ENCODE measurements around the gene ISG20.
A peak's percentile ranks its signal among the peaks of the same experiment; 100 is the strongest.

ISG20 gene

DNA sequence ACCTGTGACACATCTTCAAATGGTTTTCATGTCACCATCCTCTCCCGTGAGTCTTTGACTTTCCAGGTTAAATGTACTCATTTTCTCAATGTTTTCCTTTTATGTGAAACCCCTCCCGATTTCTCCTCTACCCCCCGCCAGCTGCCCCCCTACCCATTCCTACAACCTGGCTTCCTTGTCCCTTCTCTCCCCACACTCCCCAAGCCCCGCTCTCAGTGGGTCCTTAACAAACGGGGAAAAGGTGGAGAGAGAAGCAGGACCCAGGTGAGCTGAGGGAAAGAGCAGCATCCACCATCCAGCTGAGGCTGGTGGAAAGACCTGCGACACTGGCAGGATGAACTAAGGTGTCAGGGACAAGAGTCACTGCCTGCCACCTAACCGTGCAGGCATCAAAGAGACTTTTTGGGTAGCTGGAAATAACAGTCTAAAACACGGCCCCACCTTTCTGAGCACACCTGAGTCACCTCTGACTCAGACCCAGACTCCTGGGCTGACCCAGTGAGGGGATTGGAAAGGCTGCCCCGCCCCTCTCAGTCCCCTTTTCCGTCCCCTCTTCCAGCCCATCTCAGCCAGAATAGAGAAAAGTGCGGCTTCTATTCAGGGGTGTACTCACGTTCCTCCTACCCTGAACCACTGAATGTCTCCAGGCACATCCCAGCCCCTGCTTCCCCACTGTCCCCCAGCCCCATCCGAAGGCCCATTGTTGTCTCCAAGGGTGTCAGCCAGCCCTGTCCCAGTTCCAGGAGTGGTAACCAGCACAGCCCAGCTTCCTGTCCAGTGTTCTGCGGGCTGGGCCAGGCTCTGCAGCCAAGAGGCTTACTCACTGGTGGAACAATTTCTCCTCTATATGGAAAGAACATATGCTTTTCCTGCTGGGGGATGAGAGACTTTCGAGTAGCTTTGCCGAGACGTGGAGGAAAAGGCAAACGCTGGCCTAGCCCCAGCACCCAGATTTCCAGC is 20.4 kb downstream of the ISG20 start:
- intact Hi-C loops (cut with DNase I; ENCODE audit: low total_unique reads), result loop anchor here (5.0 to 10.0 kb wide), 3 partner anchors 48 to 473 kb away; partner anchors contain the start of gene ACAN

DNA sequence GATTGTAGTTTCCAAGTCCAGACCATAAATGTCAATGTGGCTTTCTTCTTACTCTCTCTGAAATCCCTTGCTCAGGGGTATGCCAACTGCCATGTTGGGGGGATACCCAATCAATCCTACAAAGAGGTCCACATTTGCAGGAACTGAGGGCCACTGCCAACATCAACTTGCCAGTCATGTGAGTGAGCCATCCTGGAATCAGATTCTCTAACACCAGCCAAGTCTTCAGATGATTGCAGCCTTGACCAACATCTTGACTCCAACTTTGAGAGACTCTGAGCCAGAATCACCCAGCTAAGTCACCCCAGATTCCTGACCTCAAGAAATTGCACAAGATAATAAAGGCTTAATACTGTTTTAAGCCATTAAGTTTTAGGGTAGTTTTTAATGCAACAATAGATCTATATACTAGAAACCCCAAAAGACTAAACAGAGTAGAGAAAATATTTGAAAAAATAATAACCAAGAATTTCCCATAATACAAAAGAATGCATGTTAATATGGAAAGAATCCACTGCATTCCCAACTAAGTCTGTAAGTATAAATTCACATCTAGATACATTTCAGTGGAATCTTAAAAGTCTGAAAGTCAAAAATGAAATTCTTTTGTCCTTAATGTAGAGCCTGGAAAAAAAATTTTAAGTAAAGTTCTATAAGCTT is 22.4 kb downstream of the ISG20 start:
- no peak overlapping the region for H3K4me3 ChIP-seq
- H3K36me3 ChIP-seq, result no peaks in the 10 kb centered on the region
- no peak for DNase-seq
- H3K9me3 ChIP-seq, result no peaks in the 10 kb centered on the region
- H3K27ac ChIP-seq, result peak overlapping the region in 1 of 2 donors; percentile 68
- peaks cover 0 to 71% (median 41%) of the 10 kb centered on the region in 4 donors for H3K4me1 ChIP-seq
- intact Hi-C loops (cut with DNase I; ENCODE audit: low total_unique reads), result no loop called here
- TF ChIP-seq, protein P1, sequence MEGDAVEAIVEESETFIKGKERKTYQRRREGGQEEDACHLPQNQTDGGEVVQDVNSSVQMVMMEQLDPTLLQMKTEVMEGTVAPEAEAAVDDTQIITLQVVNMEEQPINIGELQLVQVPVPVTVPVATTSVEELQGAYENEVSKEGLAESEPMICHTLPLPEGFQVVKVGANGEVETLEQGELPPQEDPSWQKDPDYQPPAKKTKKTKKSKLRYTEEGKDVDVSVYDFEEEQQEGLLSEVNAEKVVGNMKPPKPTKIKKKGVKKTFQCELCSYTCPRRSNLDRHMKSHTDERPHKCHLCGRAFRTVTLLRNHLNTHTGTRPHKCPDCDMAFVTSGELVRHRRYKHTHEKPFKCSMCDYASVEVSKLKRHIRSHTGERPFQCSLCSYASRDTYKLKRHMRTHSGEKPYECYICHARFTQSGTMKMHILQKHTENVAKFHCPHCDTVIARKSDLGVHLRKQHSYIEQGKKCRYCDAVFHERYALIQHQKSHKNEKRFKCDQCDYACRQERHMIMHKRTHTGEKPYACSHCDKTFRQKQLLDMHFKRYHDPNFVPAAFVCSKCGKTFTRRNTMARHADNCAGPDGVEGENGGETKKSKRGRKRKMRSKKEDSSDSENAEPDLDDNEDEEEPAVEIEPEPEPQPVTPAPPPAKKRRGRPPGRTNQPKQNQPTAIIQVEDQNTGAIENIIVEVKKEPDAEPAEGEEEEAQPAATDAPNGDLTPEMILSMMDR (IDR thresholded peaks at IDR 0.05), result no peak
- no peaks in the 10 kb centered on the region for H3K27me3 ChIP-seq

More for the DNA sequence above, 20.4 kb downstream of the ISG20 start:
- peak; percentile 37 to 79 for DNase-seq
- Histone ChIP-seq H3K36me3 (no peaks in the 10 kb centered on the region), H3K9me3 (no peaks in the 10 kb centered on the region), H3K27ac (peak overlapping the region; percentile 29 to 68), H3K27me3 (no peaks in the 10 kb centered on the region), H3K4me3 (no peak overlapping the region), H3K4me1 (peaks cover 0 to 71% (median 41%) of the 10 kb centered on the region in 4 donors)
- TF ChIP-seq, protein P1 (IDR thresholded peaks at IDR 0.05), result no peak

DNA sequence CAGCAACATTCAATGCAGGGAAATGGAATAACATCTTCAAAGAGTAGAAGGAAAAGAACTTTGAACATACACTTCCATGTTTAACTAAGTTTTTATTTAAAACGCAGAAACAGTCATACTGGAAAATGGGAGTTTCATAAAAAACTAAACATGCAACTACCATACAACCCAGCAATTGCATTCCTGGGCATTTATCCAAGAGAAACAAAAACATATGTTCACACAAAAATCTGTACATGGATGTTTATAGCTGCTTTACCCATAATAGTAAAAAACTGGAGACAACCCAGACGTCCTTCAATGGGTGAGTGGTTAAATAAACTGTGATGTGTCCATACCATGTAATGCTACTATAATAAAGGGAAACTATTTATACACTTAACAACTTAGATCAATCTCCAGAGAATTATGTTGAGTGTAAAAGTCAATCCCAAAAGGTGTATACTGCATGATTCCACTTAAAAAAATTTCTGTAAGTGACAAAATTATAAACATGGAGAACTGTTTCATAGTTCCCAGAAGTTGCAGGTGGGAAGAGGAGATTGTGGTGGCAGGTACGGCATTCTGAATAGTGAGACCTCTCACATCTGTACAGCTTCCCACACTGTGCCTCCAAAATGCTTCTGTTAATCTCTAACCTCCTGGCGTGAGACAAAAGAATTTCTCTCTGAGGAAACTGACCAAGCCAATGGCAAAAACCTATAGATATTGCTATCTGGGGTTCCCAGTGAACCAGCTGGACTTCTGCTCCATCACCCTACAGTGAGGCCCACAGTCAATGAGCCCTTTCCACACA is 23.1 kb downstream of the ISG20 start:
- Histone ChIP-seq H3K27ac (peak overlapping the region; percentile 33 to 68), H3K9me3 (no peaks in the 10 kb centered on the region), H3K4me3 (no peak overlapping the region), H3K36me3 (no peaks in the 10 kb centered on the region), H3K4me1 (peaks cover 0 to 71% (median 41%) of the 10 kb centered on the region in 4 donors), H3K27me3 (no peaks in the 10 kb centered on the region)
- TF ChIP-seq, protein P1 (IDR thresholded peaks at IDR 0.05), result no peak
- intact Hi-C loops (cut with DNase I; ENCODE audit: low total_unique reads), result no loop called here
- DNase-seq, result no peak

DNA sequence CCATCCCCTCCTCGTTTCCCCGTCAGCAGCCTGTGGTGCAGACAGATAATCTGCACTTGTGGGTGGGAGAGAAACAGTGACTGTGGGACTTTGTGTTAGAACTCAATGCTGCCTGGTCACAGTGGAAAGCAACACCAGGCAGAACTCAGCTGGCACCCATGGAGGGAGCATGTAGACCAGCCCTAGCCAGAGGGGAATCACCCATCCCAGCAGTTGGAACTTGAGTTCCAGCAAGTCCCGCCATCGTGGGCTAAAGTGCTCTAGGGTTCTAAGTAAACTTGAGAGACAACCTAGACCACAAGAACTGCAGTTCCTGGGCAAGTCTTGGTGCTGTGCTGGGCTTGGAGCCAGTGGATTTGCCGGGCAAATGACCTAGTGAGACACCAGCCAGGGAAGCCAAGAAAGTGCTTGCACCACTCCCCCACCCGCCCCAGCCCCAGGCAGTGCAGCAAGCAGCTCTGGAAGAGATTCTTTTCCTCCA is 24.4 kb downstream of the ISG20 start:
- Histone ChIP-seq H3K27ac (peak overlapping the region; percentile 24 to 68), H3K9me3 (no peaks in the 10 kb centered on the region), H3K4me3 (no peak overlapping the region), H3K27me3 (no peaks in the 10 kb centered on the region), H3K36me3 (no peaks in the 10 kb centered on the region), H3K4me1 (peaks cover 0 to 61% (median 35%) of the 10 kb centered on the region in 4 donors)
- intact Hi-C loops (cut with DNase I; ENCODE audit: low total_unique reads), result no loop called here
- peak in 1 of 2 donors; percentile 88 for DNase-seq
- TF ChIP-seq, protein P1 (IDR thresholded peaks at IDR 0.05), result no peak

DNA sequence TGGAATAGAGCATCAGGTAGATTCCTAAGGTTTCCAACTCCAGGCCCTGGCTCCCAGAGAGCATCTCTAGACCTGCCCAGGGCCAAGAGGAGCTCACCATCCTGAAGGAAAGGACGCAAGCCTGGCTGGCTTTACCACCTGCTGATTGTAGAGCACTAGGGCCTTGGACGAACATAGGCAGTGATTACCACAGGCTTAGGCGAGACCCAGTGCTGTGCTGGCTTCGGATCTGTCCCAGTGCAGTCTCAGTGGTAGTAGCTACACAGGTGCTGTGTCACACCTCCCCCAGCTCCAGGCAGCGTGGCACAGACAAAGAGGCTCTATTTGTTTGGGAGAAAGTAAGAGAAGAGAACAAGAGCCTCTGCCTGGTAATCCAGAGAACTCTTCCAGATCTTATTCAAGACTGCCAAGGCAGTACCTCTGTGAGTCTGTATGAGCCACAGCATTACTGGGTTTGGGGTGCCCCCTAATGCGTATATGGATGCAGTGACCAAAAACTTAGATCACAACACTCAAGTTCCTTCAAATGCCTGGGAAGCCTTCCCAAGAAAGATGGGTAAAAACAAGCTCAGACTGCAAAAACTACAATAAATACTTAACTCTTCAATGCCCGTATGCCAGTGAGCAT is 25.4 kb downstream of the ISG20 start:
- H3K27ac ChIP-seq, result peak overlapping the region; percentile 36 to 68
- no peaks in the 10 kb centered on the region for H3K36me3 ChIP-seq
- no peaks in the 10 kb centered on the region for H3K27me3 ChIP-seq
- no peak overlapping the region for H3K4me3 ChIP-seq
- no peak for DNase-seq
- H3K9me3 ChIP-seq, result no peaks in the 10 kb centered on the region
- TF ChIP-seq, protein P1 (IDR thresholded peaks at IDR 0.05), result no peak
- intact Hi-C loops (cut with DNase I; ENCODE audit: low total_unique reads), result no loop called here
- H3K4me1 ChIP-seq, result peaks cover 0 to 50% (median 26%) of the 10 kb centered on the region in 4 donors

Data from tibial artery (tissue), 4 donors.